Measurements from ENCODE around the gene PPFIBP2.

PPFIBP2 gene

GRCh38 chr11:7559398-7560283 lies 45.8 kb downstream of the PPFIBP2 start:
- no peak for DNase-seq (ENCODE audit: low read depth)
- no peak for TF ChIP-seq CTCF (IDR thresholded peaks at IDR 0.05; ENCODE audit: low read length, missing control alignments)
- no peak overlapping the region for H3K4me3 ChIP-seq (replicated peaks; ENCODE audit: low read depth, low read length)

DNA sequence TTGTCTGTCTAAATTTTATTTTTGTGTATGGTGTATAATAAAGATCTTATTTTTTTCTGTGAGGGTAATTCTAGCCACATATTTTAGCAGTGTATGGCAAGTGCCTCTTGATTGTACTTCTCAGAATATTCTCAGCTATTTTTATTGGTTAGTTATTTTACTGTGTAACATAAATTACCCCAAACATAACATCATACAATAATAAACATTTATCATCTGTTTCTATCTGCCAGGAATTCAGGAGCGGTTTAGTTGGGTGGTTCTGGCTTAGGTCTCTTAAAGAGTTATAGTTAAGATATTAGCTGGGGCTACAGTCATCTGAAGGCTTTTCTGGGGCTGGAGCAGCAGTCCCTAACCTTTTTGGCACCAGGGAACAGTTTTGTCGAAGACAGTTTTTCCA lies 47.8 kb downstream of the PPFIBP2 start:
- TF ChIP-seq CTCF (IDR thresholded peaks at IDR 0.05; ENCODE audit: low read length, missing control alignments) = no peak
- H3K4me3 ChIP-seq (replicated peaks; ENCODE audit: low read depth, low read length) = no peak overlapping the region
- no peak for DNase-seq (ENCODE audit: low read depth)

DNA sequence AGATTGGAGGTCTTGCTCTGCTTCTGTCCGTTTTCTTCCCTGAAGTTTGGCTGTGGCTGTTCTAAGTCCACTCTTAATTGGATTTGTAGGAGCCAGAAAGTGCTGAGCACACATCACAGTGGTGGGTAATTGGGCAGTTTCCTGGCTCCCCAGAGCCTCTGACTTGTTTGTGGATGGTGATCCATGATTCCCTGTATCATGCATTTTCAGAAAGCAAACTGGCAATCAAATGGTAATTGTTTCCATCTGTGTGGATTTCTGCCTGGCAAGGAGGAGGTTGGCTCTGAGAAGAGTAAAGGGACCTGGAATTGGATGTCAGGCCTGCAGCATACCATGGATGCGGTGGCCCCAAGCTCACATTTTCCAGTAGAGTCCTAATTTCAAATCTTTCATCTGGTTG lies 49.5 kb downstream of the PPFIBP2 start:
- DNase-seq (ENCODE audit: low read depth) = no peak
- no peak for TF ChIP-seq CTCF (IDR thresholded peaks at IDR 0.05; ENCODE audit: low read length, missing control alignments)
- no peak overlapping the region for H3K4me3 ChIP-seq (replicated peaks; ENCODE audit: low read depth, low read length)

DNA sequence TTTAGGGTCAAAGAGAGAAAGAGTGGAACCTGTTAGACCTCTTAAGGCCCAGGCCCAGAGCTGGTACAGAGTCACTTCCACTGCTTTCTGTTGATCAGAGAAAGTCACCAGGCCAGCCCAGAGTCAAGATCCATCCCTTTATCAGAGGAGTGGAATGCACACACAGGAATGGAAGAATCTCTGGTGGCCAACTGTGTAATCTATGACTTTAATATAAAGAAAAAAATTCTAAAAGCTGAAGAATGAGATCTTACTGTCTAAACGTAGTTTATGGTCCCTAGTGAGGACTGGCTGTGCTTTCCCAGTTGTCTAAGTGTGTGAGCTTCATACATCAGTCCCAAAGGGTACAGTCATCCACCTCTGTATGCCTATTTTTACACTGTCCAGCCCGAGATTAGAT lies 51.0 kb downstream of the PPFIBP2 start:
- TF ChIP-seq CTCF (IDR thresholded peaks at IDR 0.05; ENCODE audit: low read length, missing control alignments) = no peak
- no peak overlapping the region for H3K4me3 ChIP-seq (replicated peaks; ENCODE audit: low read depth, low read length)
- no peak for DNase-seq (ENCODE audit: low read depth)

DNA sequence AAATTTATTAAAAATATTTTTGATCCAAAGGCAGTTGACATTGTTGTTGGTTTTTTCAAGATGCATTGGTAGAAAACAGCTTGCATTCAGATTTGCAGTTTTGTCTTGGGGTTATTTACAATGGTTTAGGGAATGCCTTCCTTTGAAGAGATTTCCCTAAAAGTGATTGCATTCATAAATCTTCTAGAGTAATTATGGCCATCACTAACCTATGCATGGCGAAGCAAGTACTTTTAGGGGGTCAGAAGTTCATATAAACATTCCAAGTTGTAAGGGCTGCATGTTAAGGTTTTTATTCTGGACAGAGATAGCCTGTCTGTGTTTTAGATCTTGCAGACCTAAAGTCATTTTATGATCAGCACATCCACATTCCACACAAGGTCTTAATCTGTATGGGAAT lies 53.5 kb downstream of the PPFIBP2 start:
- TF ChIP-seq CTCF (IDR thresholded peaks at IDR 0.05; ENCODE audit: low read length, missing control alignments) = no peak
- no peak overlapping the region for H3K4me3 ChIP-seq (replicated peaks; ENCODE audit: low read depth, low read length)
- DNase-seq (ENCODE audit: low read depth) = no peak

DNA sequence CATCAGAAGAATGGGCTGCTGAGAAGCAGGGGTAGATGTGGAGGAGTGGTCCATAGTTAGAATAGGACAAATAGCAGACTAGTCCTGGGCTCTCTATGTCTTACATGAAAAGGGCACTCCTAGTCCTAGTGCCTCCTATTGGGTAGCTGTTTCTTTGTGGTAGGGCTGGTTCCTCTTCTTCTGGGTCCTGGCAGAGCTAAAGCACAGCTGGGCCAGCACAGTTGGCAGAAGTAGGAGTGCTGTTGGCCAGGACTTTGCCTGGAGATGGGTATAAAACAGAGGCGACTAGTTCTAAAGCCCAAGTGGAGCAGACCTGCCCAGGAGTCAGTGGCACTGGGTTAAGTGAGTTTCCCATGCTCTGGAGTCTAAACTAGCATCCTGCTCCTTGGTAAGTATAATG lies 55.2 kb downstream of the PPFIBP2 start:
- TF ChIP-seq CTCF (IDR thresholded peaks at IDR 0.05; ENCODE audit: low read length, missing control alignments) = no peak
- no peak for DNase-seq (ENCODE audit: low read depth)
- H3K4me3 ChIP-seq (replicated peaks; ENCODE audit: low read depth, low read length) = no peak overlapping the region

DNA sequence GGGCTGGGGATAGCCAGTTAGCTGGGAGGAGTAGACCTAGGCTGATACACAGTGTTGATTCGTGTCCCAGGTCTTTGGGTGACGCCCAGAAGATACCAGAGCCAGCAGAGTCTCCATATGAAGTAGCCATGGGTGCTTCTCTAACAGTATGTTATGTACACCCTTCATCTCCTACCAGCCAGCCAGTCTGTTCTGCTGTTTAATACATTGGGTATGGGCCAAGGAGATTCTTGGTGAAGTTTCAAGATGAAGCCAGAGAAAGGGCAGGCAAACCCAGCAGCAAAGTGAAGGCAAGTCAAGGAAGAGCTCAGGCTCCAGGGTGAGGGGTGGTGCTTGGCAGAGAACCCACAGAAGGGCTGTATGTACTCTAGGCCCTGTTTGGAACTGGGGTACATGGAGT lies 56.4 kb downstream of the PPFIBP2 start:
- no peak for TF ChIP-seq CTCF (IDR thresholded peaks at IDR 0.05; ENCODE audit: low read length, missing control alignments)
- H3K4me3 ChIP-seq (replicated peaks; ENCODE audit: low read depth, low read length) = no peak overlapping the region
- DNase-seq (ENCODE audit: low read depth) = no peak

Data from fibroblast of pulmonary artery (primary cell).